H9 (cell line): ENCODE results near the gene SLC1A5. TPM values are rescaled to one million over a fixed set of nuclear protein-coding genes. Genes with fewer than 3 reads are reported as not detected.
A peak's percentile ranks its signal among the peaks of the same experiment; 100 is the strongest.

Experiments
- DNase-seq: peaks from one replicate; pipeline ENCODE4 v3.0.0-alpha.2; 2017
- H2AFZ ChIP-seq: one replicate; pipeline ENCODE4 v1.6.1; 2013; ENCODE audit warnings: mild to moderate bottlenecking, low read length, control low read depth, moderate library complexity
- H2AK5ac ChIP-seq: 2 replicates; pipeline ENCODE4 v1.6.1; 2013; ENCODE audit warnings: low read length, control low read depth, mixed read lengths; ENCODE audit not compliant: insufficient read length
- H2BK120ac ChIP-seq: one replicate; pipeline ENCODE4 v1.6.1; 2013; ENCODE audit warnings: low read depth, mild to moderate bottlenecking, low read length, control low read depth, inconsistent platforms; ENCODE audit not compliant: poor library complexity, severe bottlenecking
- H2BK12ac ChIP-seq: 2 replicates; pipeline ENCODE4 v1.6.1; 2013; ENCODE audit warnings: low read length, control low read depth, mixed read lengths, low read depth; ENCODE audit not compliant: insufficient read length
- H2BK15ac ChIP-seq: 2 replicates; pipeline ENCODE4 v1.6.1; 2013; ENCODE audit warnings: low read depth, low read length, control low read depth
- H2BK20ac ChIP-seq: one replicate; pipeline ENCODE4 v1.6.1; 2013; ENCODE audit warnings: low read depth, mild to moderate bottlenecking, low read length, control low read depth, inconsistent platforms; ENCODE audit not compliant: poor library complexity, severe bottlenecking
- H2BK5ac ChIP-seq: 2 replicates; pipeline ENCODE4 v1.6.1; 2013; ENCODE audit warnings: low read length, control low read depth, mixed read lengths; ENCODE audit not compliant: insufficient read length
- H3K14ac ChIP-seq: 2 replicates; pipeline ENCODE4 v1.6.1; 2013; ENCODE audit warnings: low read length, control low read depth; ENCODE audit not compliant: insufficient read depth
- H3K18ac ChIP-seq: 2 replicates; pipeline ENCODE4 v1.6.1; 2013; ENCODE audit warnings: low read depth, mild to moderate bottlenecking, mixed read lengths, low read length, control low read depth; ENCODE audit not compliant: insufficient read length
- H3K23ac ChIP-seq: 2 replicates; pipeline ENCODE4 v1.6.1; 2013; ENCODE audit warnings: low read length, control low read depth, mixed read lengths, low read depth; ENCODE audit not compliant: insufficient read length
- H3K23me2 ChIP-seq: 2 replicates; pipeline ENCODE4 v1.6.1; 2013; ENCODE audit warnings: low read depth, mild to moderate bottlenecking, mixed read lengths, low read length, control low read depth; ENCODE audit not compliant: insufficient read length, poor library complexity, severe bottlenecking
- H3K27ac ChIP-seq: 2 replicates; pipeline ENCODE4 v1.5.1; 2013; ENCODE audit warnings: low read length, control low read depth, mixed read lengths, low read depth; ENCODE audit not compliant: insufficient read length
- H3K27me3 ChIP-seq: 2 replicates; pipeline ENCODE4 v1.6.1; 2013; ENCODE audit warnings: low read length, control low read depth, inconsistent platforms; ENCODE audit not compliant: insufficient read depth
- H3K4ac ChIP-seq: 2 replicates; pipeline ENCODE4 v1.6.1; 2013; ENCODE audit warnings: low read depth, mild to moderate bottlenecking, control low read depth, inconsistent platforms, low read length, moderate library complexity
- H3K4me1 ChIP-seq: 2 replicates; pipeline ENCODE4 v1.6.1; 2013; ENCODE audit warnings: low read length, control low read depth, inconsistent platforms; ENCODE audit not compliant: insufficient read depth
- H3K4me2 ChIP-seq: 2 replicates; pipeline ENCODE4 v1.6.1; 2013; ENCODE audit warnings: low read length, control low read depth, mixed read lengths; ENCODE audit not compliant: insufficient read length, insufficient read depth
- H3K56ac ChIP-seq: 2 replicates; pipeline ENCODE4 v1.6.1; 2013; ENCODE audit warnings: low read depth, mild to moderate bottlenecking, mixed read lengths, low read length, control low read depth; ENCODE audit not compliant: insufficient read length
- H3K79me1 ChIP-seq: 2 replicates; pipeline ENCODE4 v1.6.1; 2013; ENCODE audit warnings: low read depth, mild to moderate bottlenecking, moderate library complexity, low read length, control low read depth, inconsistent platforms; ENCODE audit not compliant: insufficient read depth, poor library complexity, severe bottlenecking
- H3K79me2 ChIP-seq: 2 replicates; pipeline ENCODE4 v1.6.1; 2013; ENCODE audit warnings: low read length, control low read depth, inconsistent platforms; ENCODE audit not compliant: insufficient read depth
- H3K9ac ChIP-seq: 2 replicates; pipeline ENCODE4 v1.6.1; 2013; ENCODE audit warnings: low read length, control low read depth, mixed read lengths; ENCODE audit not compliant: insufficient read length; ENCODE audit errors: extremely low read depth
- H3K9me3 ChIP-seq: one replicate; pipeline ENCODE4 v1.6.1; 2013; ENCODE audit warnings: low read depth, low read length, inconsistent platforms; ENCODE audit not compliant: control insufficient read depth
- H3T11ph ChIP-seq: one replicate; pipeline ENCODE4 v1.6.1; 2013; ENCODE audit warnings: mild to moderate bottlenecking, low read length, control low read depth, inconsistent platforms
- H4K20me1 ChIP-seq: one replicate; pipeline ENCODE4 v1.6.1; 2013; ENCODE audit not compliant: control insufficient read depth, insufficient read length, insufficient read depth
- H4K5ac ChIP-seq: 2 replicates; pipeline ENCODE4 v1.6.1; 2013; ENCODE audit warnings: low read depth, mild to moderate bottlenecking, mixed read lengths, low read length, control low read depth; ENCODE audit not compliant: insufficient read length
- H4K8ac ChIP-seq: replicated peaks from 2 replicates; pipeline ENCODE4 v1.6.1; 2013; ENCODE audit warnings: low read length, control low read depth, mixed read lengths, low read depth; ENCODE audit not compliant: insufficient read length
- H4K91ac ChIP-seq: 2 replicates; pipeline ENCODE4 v1.6.1; 2013; ENCODE audit warnings: low read depth, mild to moderate bottlenecking, moderate library complexity, mixed read lengths, low read length, control low read depth; ENCODE audit not compliant: insufficient read length
- H3K27ac Mint-ChIP-seq, 3 experiments: 2 replicates in 2 of 3; 3 replicates in 1 of 3; pipeline ENCODE4 v1.8.0; 2020 to 2021; ENCODE audit warnings: mixed read lengths in 3 of 3, mild to moderate bottlenecking in 1 of 3, moderate library complexity in 1 of 3
- H3K27me3 Mint-ChIP-seq: 2 replicates; pipeline ENCODE4 v1.8.0; 2021; ENCODE audit warnings: low read depth, mild to moderate bottlenecking, moderate library complexity, mixed read lengths
- H3K36me3 Mint-ChIP-seq, 3 experiments: 2 replicates in 2 of 3; 3 replicates in 1 of 3; pipeline ENCODE4 v1.8.0; 2020 to 2021; ENCODE audit warnings: low read depth in 3 of 3, mixed read lengths in 3 of 3; ENCODE audit not compliant: insufficient read depth in 1 of 3
- H3K4me1 Mint-ChIP-seq, 2 experiments: 2 replicates each; pipeline ENCODE4 v1.8.0; 2020; ENCODE audit warnings: mixed read lengths in 2 of 2
- H3K4me3 Mint-ChIP-seq, 2 experiments: 2 replicates in 1 of 2; 3 replicates in 1 of 2; pipeline ENCODE4 v1.8.0; 2020 to 2021; ENCODE audit warnings: mild to moderate bottlenecking in 2 of 2, mixed read lengths in 2 of 2, moderate library complexity in 1 of 2
- H3K9me3 Mint-ChIP-seq, 2 experiments: 2 replicates in 1 of 2; 3 replicates in 1 of 2; pipeline ENCODE4 v1.8.0; 2020; ENCODE audit warnings: mild to moderate bottlenecking in 2 of 2, mixed read lengths in 2 of 2, moderate library complexity in 1 of 2
- CTCF ChIP-seq: fragments of 200-600 bp; sonication (generic); conservative IDR thresholded peaks from 3 replicates; pipeline ENCODE4 v1.8.0; 2021; ENCODE audit warnings: antibody characterized with exemption, mild to moderate bottlenecking
- WGBS: extraction: QIAGEN DNeasy Blood & Tissue Kit; methylation state at CpG from one replicate; pipeline ENCODE4 v1.1.7; 2013; ENCODE audit warnings: missing lambda C conversion rate, low lambda C conversion rate, mixed read lengths; ENCODE audit not compliant: insufficient read length; ENCODE audit errors: extremely low coverage; 5-methylcytosine and 5-hydroxymethylcytosine counted together
- total RNA-seq: library from RNA; stranded (reverse); gene quantifications from 2 replicates; pipeline ENCODE4 v1.2.1, GENCODE V29; 2021

Gene SLC1A5
- total RNA-seq, 1 experiment from 2014 or later = 258 TPM

GRCh38 chr19:46802152-46802551, 13.8 kb upstream of the SLC1A5 start:
- Histone ChIP-seq H2AK5ac (no peak overlapping the region), H2BK5ac (no peak overlapping the region), H3K23me2 (peaks cover 3% of the 10 kb centered on the region), H3K79me1 (no peaks in the 10 kb centered on the region), H3K79me2 (no peaks in the 10 kb centered on the region), H3K9ac (no peak overlapping the region), H4K20me1 (no peaks in the 10 kb centered on the region), H3K14ac (no peak overlapping the region), H2BK15ac (no peak overlapping the region), H3T11ph (no peak overlapping the region), H3K9me3 (no peaks in the 10 kb centered on the region), H3K4me1 (no peaks in the 10 kb centered on the region), H4K8ac (no peak overlapping the region), H4K5ac (no peak overlapping the region), H2BK20ac (no peak overlapping the region), H3K27me3 (no peaks in the 10 kb centered on the region), H2BK120ac (no peak overlapping the region), H3K18ac (no peak overlapping the region), H3K23ac (no peak overlapping the region), H2AFZ (no peak overlapping the region), H4K91ac (no peak overlapping the region), H3K56ac (no peak overlapping the region), H3K27ac (no peak overlapping the region), H3K4me2 (no peak overlapping the region), H2BK12ac (no peak overlapping the region), H3K4ac (no peak overlapping the region)
- no peak for TF ChIP-seq CTCF
- Mint-ChIP-seq H3K36me3 (no peaks in the 10 kb centered on the region; a peak in 1 of 7 replicates), H3K27ac (peak overlapping the region in 1 of 3 experiments; percentile 56; a peak in 1 of 7 replicates), H3K27me3 (no peaks in the 10 kb centered on the region; the same call in 1 of the 2 replicates), H3K4me1 (no peaks in the 10 kb centered on the region), H3K9me3 (no peaks in the 10 kb centered on the region; a peak in 1 of 5 replicates), H3K4me3 (no peak overlapping the region)
- DNase-seq = no peak
- WGBS = no CpG with 5 or more reads among the region's 5 CpGs
